Measurements from ENCODE around the gene PSEN2. TPM values are rescaled to one million over a fixed set of nuclear protein-coding genes. Genes with fewer than 3 reads are reported as not detected.

Gene PSEN2
- total and polyA plus RNA-seq, 2 of the 8 experiments (the other 6 are each of a cell fraction or from before 2014, with no cell fraction given) = 22.9 to 29.0 TPM

DNA sequence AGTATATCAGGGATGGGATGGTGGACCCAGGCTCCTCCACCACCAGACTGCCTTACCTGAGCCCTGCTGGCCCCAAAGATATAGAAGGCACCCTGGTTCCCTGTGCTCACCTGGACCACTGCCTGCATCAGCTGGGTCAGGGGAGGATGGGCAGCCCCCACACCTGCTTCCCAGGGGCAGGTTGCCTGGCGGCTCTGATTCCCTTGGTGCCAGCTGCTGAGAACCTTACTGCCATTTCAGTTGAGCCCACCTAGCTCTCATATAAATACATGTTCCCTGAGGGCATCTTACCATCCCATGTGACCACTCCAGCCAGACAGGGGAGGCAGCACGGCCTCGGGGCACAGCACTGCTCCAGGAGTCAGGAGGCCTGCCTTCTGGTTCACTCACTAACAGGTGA, 24.4 kb downstream of the PSEN2 start:
- peaks cover 4 to 13% (median 8%) of the 10 kb centered on the region in 4 experiments; a peak in 3 of 8 replicates for H3K36me3 ChIP-seq (ENCODE audit: control insufficient read depth in 2 of 4, insufficient read depth in 4 of 4, low read length in 3 of 4)
- H3K79me1 ChIP-seq (ENCODE audit: low read depth, low read length) = no peaks in the 10 kb centered on the region
- CTCF ChIA-PET (ENCODE audit: partially characterized antibody) = interaction anchor here (0.9 to 1.2 kb wide), 2 partner anchors 13 to 201 kb away, joined by 3 read pairs; no protein-coding TSS in a partner anchor
- H4K5ac ChIP-seq (ENCODE audit: insufficient read length, low read depth, low read length) = no peak overlapping the region
- H2BK12ac ChIP-seq (ENCODE audit: low read depth, low read length) = no peak overlapping the region
- H3K56ac ChIP-seq (replicated peaks; ENCODE audit: insufficient read length, low read depth, low read length) = no peak overlapping the region
- POLR2A ChIA-PET (ENCODE audit: partially characterized antibody) = no interaction called here
- no peak overlapping the region for H3K23ac ChIP-seq (ENCODE audit: insufficient read length)
- H2BK20ac ChIP-seq (ENCODE audit: low read length) = no peak overlapping the region
- H3K27me3 ChIP-seq (replicated peaks in 1 of 4; ENCODE audit: control insufficient read depth in 3 of 4, extremely low read depth in 1 of 4, insufficient read depth in 3 of 4, low read length in 3 of 4) = no peaks in the 10 kb centered on the region
- no peak overlapping the region for H3K4me2 ChIP-seq (ENCODE audit: insufficient read depth in 1 of 2, low read depth in 2 of 2, low read length in 2 of 2)
- no peaks in the 10 kb centered on the region for H3K23me2 ChIP-seq (ENCODE audit: low read depth, low read length)
- no peak overlapping the region for H3K18ac ChIP-seq (ENCODE audit: extremely low read depth, low read length)
- peaks cover 0 to 3% of the 10 kb centered on the region in 2 experiments for H4K20me1 ChIP-seq (replicated peaks in 1 of 2; ENCODE audit: control insufficient read depth in 1 of 2, insufficient read depth in 2 of 2, low read length in 2 of 2)
- H3K14ac ChIP-seq (ENCODE audit: insufficient read length) = no peak overlapping the region
- H3K9ac ChIP-seq (replicated peaks in 1 of 4; ENCODE audit: extremely low read depth in 1 of 4, low read depth in 3 of 4, low read length in 3 of 4) = no peak overlapping the region
- no peak for FAIRE-seq
- H2BK5ac ChIP-seq (ENCODE audit: low read depth, low read length) = no peak overlapping the region
- no peak overlapping the region for H2AK5ac ChIP-seq (ENCODE audit: low read depth, low read length)
- no peak overlapping the region for H4K8ac ChIP-seq (ENCODE audit: extremely low read depth, insufficient read depth, low read length)
- no peak overlapping the region for H3K4me3 ChIP-seq (ENCODE audit: extremely low read depth in 1 of 4, insufficient read depth in 2 of 4, low read depth in 3 of 4, low read length in 4 of 4)
- no peak overlapping the region for H2BK120ac ChIP-seq (replicated peaks; ENCODE audit: low read depth, low read length)
- H3K9me3 ChIP-seq (ENCODE audit: insufficient read depth in 2 of 2, low read depth in 1 of 2, low read length in 1 of 2) = no peaks in the 10 kb centered on the region
- H2BK15ac ChIP-seq (ENCODE audit: low read length) = no peak overlapping the region
- H4K91ac ChIP-seq (replicated peaks; ENCODE audit: insufficient read length, low read length) = no peak overlapping the region
- no peak overlapping the region for H2AFZ ChIP-seq (ENCODE audit: low read length)
- H3K4ac ChIP-seq (replicated peaks; ENCODE audit: insufficient read length, low read depth, low read length) = no peak overlapping the region
- 92% methylated on average over 3 of the region's 3 CpGs; no CpG with 5 or more reads in 1 of the 2 experiments for WGBS, 2 experiments (ENCODE audit: extremely low coverage in 1 of 2, insufficient coverage in 1 of 2, insufficient read length in 1 of 2, insufficient replicate concordance in 2 of 2, low coverage in 1 of 2, low lambda C conversion rate in 2 of 2, missing lambda C conversion rate in 1 of 2)
- no peak overlapping the region; the same call in 1 of the 2 replicates for H3K27ac ChIP-seq (ENCODE audit: low read depth, low read length)
- DNase-seq (ENCODE audit: low read depth in 1 of 2, low spot score in 2 of 2) = no peak
- H3K79me2 ChIP-seq (ENCODE audit: control insufficient read depth in 1 of 2, insufficient read depth in 2 of 2, low read length in 2 of 2) = no peaks in the 10 kb centered on the region
- no peaks in the 10 kb centered on the region for H3K4me1 ChIP-seq (replicated peaks in 1 of 4; ENCODE audit: control insufficient read depth in 3 of 4, insufficient read depth in 4 of 4, low read length in 3 of 4)
- TF ChIP-seq ZNF274 (IDR thresholded peaks at IDR 0.05; ENCODE audit: borderline replicate concordance, extremely low read depth, low read length) (no peak), POLR2A (IDR thresholded peaks at IDR 0.05; ENCODE audit: control extremely low read depth in 1 of 2, low read depth in 2 of 2, low read length in 2 of 2) (no peak), JUND (IDR thresholded peaks at IDR 0.05; ENCODE audit: low read length) (no peak), RAD21 (IDR thresholded peaks at IDR 0.05 in 1 of 2, conservative IDR thresholded peaks at IDR 0.05 in 1 of 2; ENCODE audit: low read depth in 2 of 2, low read length in 2 of 2) (no peak), TBP (IDR thresholded peaks at IDR 0.05; ENCODE audit: low read depth, low read length) (no peak), CHD1 (IDR thresholded peaks at IDR 0.05; ENCODE audit: low read depth, low read length) (no peak), JUN (IDR thresholded peaks at IDR 0.05; ENCODE audit: low read depth, low read length) (no peak), RNF2 (IDR thresholded peaks at IDR 0.05; ENCODE audit: borderline replicate concordance, low read depth, low read length, missing control alignments, poor library complexity, severe bottlenecking) (no peak), RXRA (IDR thresholded peaks at IDR 0.05; ENCODE audit: insufficient read depth, low read depth, low read length) (no peak), EP300 (IDR thresholded peaks at IDR 0.05; ENCODE audit: borderline replicate concordance in 1 of 2, low read depth in 2 of 2, low read length in 2 of 2) (no peak), SP4 (IDR thresholded peaks at IDR 0.05; ENCODE audit: low read length) (no peak)
- TF ChIP-seq, protein P1, sequence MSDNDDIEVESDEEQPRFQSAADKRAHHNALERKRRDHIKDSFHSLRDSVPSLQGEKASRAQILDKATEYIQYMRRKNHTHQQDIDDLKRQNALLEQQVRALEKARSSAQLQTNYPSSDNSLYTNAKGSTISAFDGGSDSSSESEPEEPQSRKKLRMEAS (IDR thresholded peaks at IDR 0.05) = no peak
- TF ChIP-seq, protein P2, sequence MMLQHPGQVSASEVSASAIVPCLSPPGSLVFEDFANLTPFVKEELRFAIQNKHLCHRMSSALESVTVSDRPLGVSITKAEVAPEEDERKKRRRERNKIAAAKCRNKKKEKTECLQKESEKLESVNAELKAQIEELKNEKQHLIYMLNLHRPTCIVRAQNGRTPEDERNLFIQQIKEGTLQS (IDR thresholded peaks at IDR 0.05; ENCODE audit: insufficient read depth, low read depth, low read length) = no peak
